C4-2B (cell line): ENCODE data around the gene HMGCLL1.

Source experiments
- ZFX ChIP-seq: fragments of 450-650 bp; IDR thresholded peaks from 2 replicates; pipeline ENCODE4 v1.6.1; 2017
- TF ChIP-seq, protein P1 (sequence below): fragments of 450-650 bp; conservative IDR thresholded peaks from 2 replicates; pipeline ENCODE4 v1.5.1; 2017; ENCODE audit warnings: mild to moderate bottlenecking

DNA sequence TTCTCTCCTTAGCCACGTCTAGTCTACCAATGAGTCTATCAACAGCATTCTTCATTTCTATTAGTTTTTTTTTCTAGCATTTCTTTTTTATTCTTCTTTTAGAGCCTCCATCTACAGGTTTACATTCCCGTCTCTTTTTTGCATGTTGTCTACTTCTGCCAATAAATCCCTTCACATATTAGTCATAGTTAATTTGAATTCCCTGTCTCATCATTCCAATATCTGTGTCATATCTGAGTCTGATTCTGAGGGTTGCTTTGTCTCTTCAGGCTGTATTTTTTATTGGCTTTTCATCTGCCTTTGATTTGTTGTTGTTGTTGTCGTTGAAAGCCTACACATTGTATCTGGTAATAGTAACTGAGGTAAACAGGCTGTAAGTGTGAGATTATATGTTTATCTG is 104.6 kb downstream of the HMGCLL1 start:
- TF ChIP-seq, protein P1, sequence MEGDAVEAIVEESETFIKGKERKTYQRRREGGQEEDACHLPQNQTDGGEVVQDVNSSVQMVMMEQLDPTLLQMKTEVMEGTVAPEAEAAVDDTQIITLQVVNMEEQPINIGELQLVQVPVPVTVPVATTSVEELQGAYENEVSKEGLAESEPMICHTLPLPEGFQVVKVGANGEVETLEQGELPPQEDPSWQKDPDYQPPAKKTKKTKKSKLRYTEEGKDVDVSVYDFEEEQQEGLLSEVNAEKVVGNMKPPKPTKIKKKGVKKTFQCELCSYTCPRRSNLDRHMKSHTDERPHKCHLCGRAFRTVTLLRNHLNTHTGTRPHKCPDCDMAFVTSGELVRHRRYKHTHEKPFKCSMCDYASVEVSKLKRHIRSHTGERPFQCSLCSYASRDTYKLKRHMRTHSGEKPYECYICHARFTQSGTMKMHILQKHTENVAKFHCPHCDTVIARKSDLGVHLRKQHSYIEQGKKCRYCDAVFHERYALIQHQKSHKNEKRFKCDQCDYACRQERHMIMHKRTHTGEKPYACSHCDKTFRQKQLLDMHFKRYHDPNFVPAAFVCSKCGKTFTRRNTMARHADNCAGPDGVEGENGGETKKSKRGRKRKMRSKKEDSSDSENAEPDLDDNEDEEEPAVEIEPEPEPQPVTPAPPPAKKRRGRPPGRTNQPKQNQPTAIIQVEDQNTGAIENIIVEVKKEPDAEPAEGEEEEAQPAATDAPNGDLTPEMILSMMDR: no peak
- no peak for TF ChIP-seq ZFX
